Measurements from ENCODE around the gene WDR87.
"Not testable (repeated sequence)": the region's sequence is repeated elsewhere in the genome, so short reads cannot be mapped to it uniquely, and the experiment has no call there.

WDR87 gene

DNA sequence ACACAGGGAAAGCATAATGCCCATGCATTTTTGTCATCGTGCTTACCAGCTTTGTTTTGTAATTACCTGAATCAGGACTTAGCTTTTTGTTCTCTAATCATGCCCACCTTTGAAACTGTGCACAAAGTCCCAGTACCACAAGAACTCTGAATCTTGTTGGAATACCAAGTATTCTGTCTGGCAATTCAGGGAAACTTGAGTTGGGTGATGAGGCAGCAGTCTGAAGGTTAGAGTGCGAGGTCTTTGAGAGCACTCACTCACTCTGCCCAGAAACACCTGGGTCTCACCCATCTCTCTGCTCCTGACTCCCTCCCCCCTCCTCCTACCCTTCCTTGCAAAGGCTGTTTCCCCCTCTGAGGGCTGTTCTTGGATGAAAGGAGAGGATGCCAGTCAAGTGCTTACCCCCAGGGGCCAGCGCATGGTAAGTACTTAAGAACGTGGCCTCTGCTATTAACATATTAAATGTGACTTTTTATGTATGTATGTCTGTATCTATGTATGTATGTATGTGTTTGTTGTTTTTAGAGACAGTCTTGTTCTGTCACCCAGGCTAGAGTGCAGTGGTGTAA is 23.0 kb upstream of the WDR87 start:
- DNase-seq = no peak

DNA sequence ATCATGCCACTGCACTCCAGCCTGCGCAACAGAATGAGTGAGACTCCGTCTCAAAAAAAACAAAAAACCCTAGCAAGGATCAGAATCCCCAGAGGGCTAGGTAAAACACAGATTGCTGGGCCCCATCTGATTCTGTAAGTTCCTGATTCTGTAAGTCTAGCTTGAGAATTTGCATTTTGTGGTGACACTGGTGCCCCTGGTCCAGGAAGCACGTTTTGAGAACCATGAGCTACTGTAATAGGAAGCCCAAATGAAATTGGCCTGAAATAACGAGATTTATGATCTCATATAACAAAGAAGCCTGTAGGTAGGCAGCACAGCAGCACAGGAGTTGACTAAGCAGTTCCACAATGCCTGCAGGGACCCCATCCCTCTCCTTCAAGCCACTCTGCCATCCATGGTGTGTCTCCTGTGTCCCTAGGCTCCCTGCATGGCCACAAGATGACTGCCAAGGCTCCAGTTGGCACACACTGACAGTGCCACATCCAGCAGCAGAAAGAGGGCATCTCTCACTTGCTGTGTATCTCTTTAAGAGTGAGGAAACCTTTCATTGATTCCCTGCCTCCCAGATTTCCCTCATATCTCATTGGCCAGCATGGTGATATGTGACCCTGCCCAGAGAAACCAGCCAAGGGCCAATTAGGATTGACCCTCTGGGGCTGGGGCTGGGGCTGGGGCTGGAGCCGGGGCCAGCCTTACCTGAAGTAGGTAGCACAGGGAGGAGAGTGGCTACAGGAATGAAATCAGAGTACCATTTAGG is 22.3 kb upstream of the WDR87 start:
- DNase-seq = peak; percentile 67

DNA sequence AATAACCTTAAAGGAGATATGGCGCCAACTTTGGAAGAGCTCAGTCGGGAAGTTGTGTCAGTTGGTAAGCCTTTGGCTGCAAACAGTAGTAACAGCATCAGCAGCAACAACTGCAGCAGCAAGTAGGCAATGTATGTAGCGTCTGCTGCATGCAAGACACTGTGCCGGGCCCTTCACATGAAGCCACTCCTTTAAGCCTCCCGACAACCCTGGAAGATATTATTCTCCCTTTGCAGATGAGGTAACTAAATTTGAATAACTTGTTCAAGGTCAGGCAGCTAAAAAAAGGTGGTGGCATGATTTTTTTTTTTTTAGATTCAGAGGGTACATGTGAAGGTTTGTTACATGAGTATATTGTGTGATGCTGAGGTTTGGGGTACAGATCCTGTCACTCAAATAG is 20.3 kb upstream of the WDR87 start:
- no peak for DNase-seq

DNA sequence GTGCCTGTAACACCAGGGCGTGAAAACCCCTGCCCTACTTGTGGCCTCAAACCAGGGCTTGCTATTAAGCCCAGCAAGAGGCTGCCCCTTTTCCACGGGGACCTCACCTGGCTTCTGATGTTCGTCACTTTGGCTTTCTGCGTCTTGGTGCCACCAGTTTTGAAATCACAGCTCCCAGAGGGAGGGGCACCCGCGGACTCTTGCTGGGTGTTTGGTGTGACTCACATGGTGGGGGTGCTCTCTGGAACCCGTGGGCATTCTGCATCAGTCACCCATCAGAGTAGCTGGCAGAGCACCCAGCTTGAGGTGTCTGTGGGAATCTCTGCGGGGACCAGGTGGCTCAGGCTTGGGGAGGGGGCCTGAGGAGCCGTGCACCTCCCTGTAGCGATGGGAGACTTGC is 19.9 kb upstream of the WDR87 start:
- DNase-seq = no peak

DNA sequence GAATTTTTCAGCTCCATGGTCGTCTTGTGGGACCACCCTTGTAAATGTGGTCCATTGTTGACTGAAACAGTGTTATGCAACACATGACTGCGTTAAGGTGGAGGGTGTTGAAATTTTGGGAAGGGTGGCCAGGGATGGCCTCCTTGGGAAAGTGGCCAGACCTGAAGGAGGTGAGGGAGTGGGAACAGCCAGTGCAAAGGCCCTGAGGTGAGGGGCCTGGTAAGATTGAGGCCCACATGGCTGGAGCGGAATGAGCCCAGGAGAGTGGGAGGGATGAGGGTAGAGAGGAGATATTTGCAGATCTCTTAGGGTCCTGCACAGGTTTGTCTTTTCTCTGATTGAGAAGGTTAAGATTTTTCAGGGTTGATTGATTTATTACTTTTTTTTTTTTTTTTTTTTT is 18.8 kb upstream of the WDR87 start:
- no peak for DNase-seq

- DNase-seq = not testable (repeated sequence)
Observed at GRCh38 chr19:37924573-37924972, 18.2 kb upstream of the WDR87 start.

GRCh38 chr19:37920591-37921450 is 14.4 kb upstream of the WDR87 start:
- no peak for DNase-seq

DNA sequence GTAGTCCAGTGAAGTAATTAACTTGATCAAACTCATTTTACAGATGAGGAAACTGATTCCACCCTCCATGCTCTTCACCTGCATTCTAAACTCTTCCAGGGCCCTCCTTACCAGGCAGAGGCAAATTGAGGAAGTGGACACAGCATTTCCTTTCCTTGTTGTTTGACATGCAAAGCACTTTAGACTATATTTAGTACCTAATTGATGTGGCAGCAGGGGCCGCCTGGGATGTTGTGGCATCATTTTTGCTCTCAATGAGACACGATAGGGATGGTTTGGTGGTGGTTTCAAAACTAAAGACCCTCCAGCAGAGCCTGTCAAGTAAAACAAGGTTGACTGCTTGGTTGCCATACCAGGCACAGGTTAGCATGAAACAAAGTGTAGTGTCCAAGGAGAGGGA is 8.5 kb upstream of the WDR87 start:
- DNase-seq = no peak

DNA sequence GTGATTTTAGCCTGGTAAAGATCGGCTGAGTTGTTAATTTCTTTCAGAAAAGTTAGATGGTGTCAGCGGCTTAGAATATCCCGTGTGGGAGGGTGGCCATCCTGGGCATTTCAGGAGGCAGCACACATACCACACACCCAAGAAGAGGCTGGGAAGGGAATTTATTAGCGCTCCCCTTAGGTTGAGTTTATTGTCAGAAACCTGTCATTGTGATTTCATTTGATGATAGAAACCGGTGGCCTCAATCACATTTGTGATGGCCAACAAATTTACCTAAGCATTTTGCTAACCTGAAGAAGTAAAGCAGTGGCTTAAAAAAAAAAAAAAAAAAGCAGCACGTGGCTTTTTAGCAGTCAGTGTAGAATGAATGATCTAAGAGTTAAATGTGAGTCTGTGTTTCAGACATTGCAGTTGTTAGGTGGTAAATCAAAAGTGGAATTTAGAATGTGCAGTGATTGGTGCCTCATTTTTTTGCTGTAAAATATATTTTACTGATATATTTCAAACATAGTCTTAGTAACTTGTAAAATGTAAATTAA is 3.3 kb upstream of the WDR87 start:
- DNase-seq = no peak

DNA sequence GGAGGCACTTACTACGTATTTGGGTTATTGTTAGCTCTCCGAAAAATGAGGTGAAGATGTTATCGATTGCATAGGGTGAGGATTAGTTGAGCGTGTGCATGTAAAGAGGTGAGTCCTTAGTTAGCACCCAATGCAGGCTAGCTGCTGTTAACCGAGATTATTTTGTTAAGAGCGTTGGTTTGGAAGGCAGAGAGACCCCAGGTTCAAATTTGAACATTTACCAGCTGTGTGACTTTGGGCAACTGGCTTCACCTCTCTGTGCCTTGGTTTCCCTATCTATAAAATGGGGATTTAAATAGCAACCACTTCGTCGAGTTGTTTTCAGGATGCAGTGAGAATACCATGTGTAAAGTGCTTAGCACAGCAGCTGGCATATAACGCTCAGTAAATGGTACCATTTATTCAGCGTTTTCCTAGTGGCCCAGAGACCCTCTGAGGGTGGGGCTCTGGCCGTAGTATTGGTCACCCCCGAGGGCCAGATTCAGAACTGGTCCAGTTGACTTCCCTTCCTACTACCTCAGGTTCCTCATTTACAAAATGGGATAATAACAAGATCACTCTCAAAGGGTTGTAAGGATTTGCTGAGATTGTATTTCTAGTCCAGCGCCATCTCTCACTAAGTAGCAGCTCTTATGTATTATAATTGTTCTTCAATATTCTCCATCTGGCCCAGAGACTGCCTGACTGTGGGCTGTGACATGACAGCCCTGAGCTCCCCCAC is 1.5 kb upstream of the WDR87 start:
- DNase-seq = no peak

- peak; percentile 92 for DNase-seq
Observed at GRCh38 chr19:37906869-37907734, 708 bp upstream of the WDR87 start, which contains the start of gene SIPA1L3. SIPA1L3 (plus strand) TSS chr19:37907208; CDS start chr19:38081566, 174,358 bp downstream.

GRCh38 chr19:37903096-37903495 is 3.3 kb downstream of the WDR87 start:
- no peak for DNase-seq

- peak; percentile 70 for DNase-seq
Observed at GRCh38 chr19:37902668-37903067, 3.7 kb downstream of the WDR87 start.

- no peak for DNase-seq
Observed at GRCh38 chr19:37899966-37900365, 6.4 kb downstream of the WDR87 start.

GRCh38 chr19:37899453-37899852 is 6.9 kb downstream of the WDR87 start:
- no peak for DNase-seq

DNA sequence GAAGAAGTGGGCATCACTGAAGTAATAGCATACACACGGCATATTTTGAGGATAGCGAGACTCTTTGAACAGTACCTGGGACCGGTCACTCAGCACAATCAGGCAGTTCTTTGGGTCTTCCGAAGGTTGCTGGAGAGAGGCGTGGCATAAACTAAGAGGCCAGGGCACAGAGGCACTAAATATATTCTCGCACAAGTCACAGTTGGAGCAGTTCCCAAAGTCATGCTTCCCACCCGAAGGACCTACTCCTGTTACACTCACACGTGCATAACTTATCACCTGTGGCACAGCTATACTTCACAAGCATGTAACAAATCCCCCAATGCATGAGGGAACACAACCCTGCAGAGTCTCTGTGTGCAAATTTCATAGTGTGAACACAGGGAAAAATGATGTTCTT is 10.2 kb downstream of the WDR87 start:
- DNase-seq = no peak

DNA sequence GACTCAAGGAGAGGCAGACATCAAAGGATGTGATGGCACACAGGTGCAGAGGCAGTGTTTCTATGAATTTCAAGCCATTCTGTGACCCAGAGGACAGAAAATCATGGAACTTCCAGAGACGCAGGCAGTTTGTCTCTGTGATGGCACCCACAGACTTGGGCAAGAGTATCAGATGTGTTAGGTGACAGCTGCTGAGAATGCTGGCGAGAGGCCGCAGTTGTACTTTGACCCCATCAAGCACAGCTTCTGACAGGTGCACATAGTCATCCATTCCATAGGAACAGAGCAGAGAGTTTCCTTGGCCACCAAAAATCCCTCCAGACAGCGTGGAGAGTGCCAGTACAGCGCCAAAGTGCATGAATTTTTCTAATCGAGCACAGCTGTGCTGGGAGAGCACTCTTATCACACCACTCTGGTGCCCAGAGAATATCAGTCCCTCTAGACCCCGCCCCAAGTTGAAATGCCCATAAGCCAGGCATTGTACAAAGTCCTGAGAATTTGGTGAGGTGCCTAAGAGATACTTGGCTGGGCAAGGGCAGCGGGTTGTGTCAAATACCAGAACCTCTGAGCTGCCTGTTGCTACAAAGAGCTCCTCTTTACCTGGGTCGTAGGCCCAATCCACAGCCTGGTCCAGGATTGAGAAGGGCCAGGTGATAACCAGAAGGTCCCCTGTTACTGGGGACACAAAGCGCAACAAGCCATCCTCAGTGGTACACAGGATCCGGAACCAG is 12.4 kb downstream of the WDR87 start:
- no peak for DNase-seq

- DNase-seq = no peak
Observed at GRCh38 chr19:37886571-37886970, 19.8 kb downstream of the WDR87 start.

GRCh38 chr19:37885392-37885791 is 21.0 kb downstream of the WDR87 start:
- DNase-seq = no peak

DNA sequence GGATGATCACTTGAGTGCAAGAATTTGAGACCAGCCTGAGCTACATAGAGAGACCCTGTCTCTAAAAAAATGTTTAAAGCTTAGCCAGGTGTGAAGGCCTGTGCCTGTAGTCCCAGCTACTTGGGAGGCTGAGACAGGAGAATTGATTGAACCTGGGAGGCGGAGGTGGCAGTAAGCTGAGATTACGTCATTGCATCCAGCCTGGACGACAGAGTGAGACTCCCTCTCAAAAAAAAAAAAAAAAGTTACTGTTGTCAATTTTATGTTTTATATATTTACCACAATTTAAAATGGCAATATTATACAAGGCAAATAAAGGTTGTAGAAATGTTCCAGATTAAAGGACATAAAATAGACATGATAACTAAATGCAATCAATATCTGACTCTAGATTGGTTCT is 29.2 kb downstream of the WDR87 start:
- DNase-seq = no peak

DNA sequence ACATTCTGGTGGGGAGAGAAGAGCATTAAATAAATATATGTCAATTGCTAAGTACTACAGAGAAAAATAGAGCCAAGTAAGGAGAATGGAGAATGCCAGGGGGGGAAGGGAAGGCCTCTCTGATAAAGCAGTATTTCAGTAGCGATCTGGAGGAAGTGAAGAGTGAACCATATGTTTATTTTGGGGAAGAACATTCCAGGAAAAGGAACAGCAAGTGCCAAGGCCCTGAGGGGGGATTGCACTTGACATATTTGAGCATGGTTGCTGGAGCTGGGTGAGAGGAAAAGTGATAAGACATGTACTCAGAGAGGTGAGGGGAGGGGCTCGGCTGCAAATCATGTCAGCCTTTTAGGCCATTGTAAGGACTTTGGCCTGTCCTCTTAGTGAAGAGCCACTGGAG is 30.4 kb downstream of the WDR87 start:
- DNase-seq = no peak
